PC-3 (cell line): ENCODE results near the gene SLC46A2. TPM values are rescaled to one million over a fixed set of nuclear protein-coding genes. Genes with fewer than 3 reads are reported as not detected.

ENCODE experiments used
- ATAC-seq: fragments of 200-7000 bp; cut with Tn5 transposase; 2 replicates; pipeline ENCODE4 v1.9.1; 2020; ENCODE audit warnings: mild to moderate bottlenecking, moderate library complexity
- BruUV-seq: library from RNA; stranded (reverse); fragments of 400-500 nt; replicated peaks from 2 replicates; lab custom pipeline; 2021; lab: Mats Ljungman, UMichigan
- CTCF ChIA-PET: fragments of 300-600 bp; sonication (Branson Sonifier 250); formaldehyde crosslinking; loops from one replicate; lab custom pipeline; 2022; ENCODE audit warnings: antibody characterized with exemption; lab: Charles Lee
- POLR2A ChIA-PET: fragments of 300-600 bp; sonication (Branson Sonifier 250); formaldehyde crosslinking; loops from one replicate; lab custom pipeline; 2022; ENCODE audit warnings: antibody characterized with exemption; ENCODE audit not compliant: unreplicated experiment; lab: Charles Lee
- DNase-seq: peaks from one replicate; pipeline ENCODE4 v3.0.0-alpha.2; 2015
- H2AFZ ChIP-seq: fragments of 300-600 bp; sonication (generic); 2 replicates; pipeline ENCODE4 v1.6.0; 2016; ENCODE audit warnings: antibody characterized with exemption, low read length
- H3F3A ChIP-seq: fragments of 300-600 bp; sonication (generic); one replicate; pipeline ENCODE4 v1.6.0; 2017; ENCODE audit warnings: antibody characterized with exemption, low read length, control low read depth, mild to moderate bottlenecking; ENCODE audit not compliant: unreplicated experiment
- H3K27ac ChIP-seq: fragments of 300-600 bp; sonication (generic); 2 replicates; pipeline ENCODE4 v1.5.1; 2016; ENCODE audit warnings: mild to moderate bottlenecking, low read length
- H3K27me3 ChIP-seq: fragments of 300-600 bp; sonication (generic); 2 replicates; pipeline ENCODE4 v1.6.1; 2016; ENCODE audit warnings: low read length, mixed read lengths
- H3K36me3 ChIP-seq: fragments of 300-600 bp; sonication (generic); 2 replicates; pipeline ENCODE4 v1.6.1; 2016; ENCODE audit warnings: low read depth, mixed run types, low read length, mixed read lengths
- H3K4me1 ChIP-seq: fragments of 300-600 bp; sonication (generic); 2 replicates; pipeline ENCODE4 v1.5.1; 2016; ENCODE audit warnings: low read length; ENCODE audit not compliant: insufficient read depth
- H3K4me2 ChIP-seq: fragments of 300-600 bp; sonication (generic); 2 replicates; pipeline ENCODE4 v1.6.0; 2016; ENCODE audit warnings: low read length
- H3K4me3 ChIP-seq: fragments of 300-600 bp; sonication (generic); 2 replicates; pipeline ENCODE4 v1.5.1; 2016; ENCODE audit warnings: mild to moderate bottlenecking, low read length, mixed read lengths
- H3K79me2 ChIP-seq: fragments of 300-600 bp; sonication (generic); 2 replicates; pipeline ENCODE4 v1.6.1; 2017; ENCODE audit warnings: low read length, mixed read lengths
- H3K9ac ChIP-seq: fragments of 300-600 bp; sonication (generic); 2 replicates; pipeline ENCODE4 v1.6.0; 2016; ENCODE audit warnings: mild to moderate bottlenecking, low read length
- H3K9me2 ChIP-seq: fragments of 300-600 bp; sonication (generic); replicated peaks from 2 replicates; pipeline ENCODE4 v1.6.1; 2016; ENCODE audit warnings: mixed run types, low read length, mixed read lengths
- H3K9me3 ChIP-seq: fragments of 300-600 bp; sonication (generic); 2 replicates; pipeline ENCODE4 v1.6.1; 2016; ENCODE audit warnings: low read length, mixed read lengths
- H4K20me1 ChIP-seq: fragments of 300-600 bp; sonication (generic); 2 replicates; pipeline ENCODE4 v1.6.1; 2016; ENCODE audit warnings: low read length, mixed read lengths
- CTCF ChIP-seq: fragments of 300-600 bp; sonication (generic); conservative IDR thresholded peaks from 2 replicates; pipeline ENCODE4 v1.5.1; 2017; ENCODE audit warnings: antibody characterized with exemption, low read depth, mild to moderate bottlenecking, low read length
- EZH2 ChIP-seq: fragments of 300-600 bp; sonication (generic); IDR thresholded peaks from one replicate; pipeline ENCODE4 v1.6.1; 2017; ENCODE audit warnings: antibody characterized with exemption, mild to moderate bottlenecking, low read length; ENCODE audit not compliant: unreplicated experiment
- EZH2phosphoT487 ChIP-seq: fragments of 300-600 bp; sonication (generic); IDR thresholded peaks from 2 replicates; pipeline ENCODE4 v1.6.1; 2018; ENCODE audit warnings: mild to moderate bottlenecking, antibody characterized with exemption, low read length, borderline replicate concordance
- intact Hi-C: fragments of 100-400 bp; cut with micrococcal nuclease; formaldehyde crosslinking; loops from 2 replicates; pipeline ENCODE4 v1.9.0; 2023
- total RNA-seq: library from RNA; depleted of rRNA; stranded (reverse); fragments of >200 nt; gene quantifications from 2 replicates; pipeline ENCODE4 v1.2.3, GENCODE V29; 2014

Gene SLC46A2
- total RNA-seq, 1 experiment from 2014 or later: not detected

- ChIA-PET POLR2A (no interaction called here), CTCF (no interaction called here)
- Histone ChIP-seq H3K79me2 (no peaks in the 10 kb centered on the region), H2AFZ (no peak overlapping the region), H3F3A (no peaks in the 10 kb centered on the region), H4K20me1 (no peaks in the 10 kb centered on the region), H3K27ac (no peak overlapping the region), H3K4me3 (no peak overlapping the region), H3K9me2 (no peaks in the 10 kb centered on the region), H3K36me3 (no peaks in the 10 kb centered on the region), H3K4me1 (peaks cover 17% of the 10 kb centered on the region), H3K9ac (no peak overlapping the region), H3K9me3 (no peaks in the 10 kb centered on the region), H3K27me3 (no peaks in the 10 kb centered on the region), H3K4me2 (no peak overlapping the region)
- no peak for ATAC-seq
- intact Hi-C loops: no loop called here
- BruUV-seq: no TSS peak
- TF ChIP-seq CTCF (no peak), EZH2phosphoT487 (no peak), EZH2 (no peak)
- no peak for DNase-seq
Measured at GRCh38 chr9:112913326-112913725, 22.6 kb upstream of the SLC46A2 start.

- ChIA-PET POLR2A (no interaction called here), CTCF (no interaction called here)
- Histone ChIP-seq H3K9me2 (no peaks in the 10 kb centered on the region), H3K4me2 (no peak overlapping the region), H3K4me3 (no peak overlapping the region), H3K9me3 (no peaks in the 10 kb centered on the region), H3K4me1 (peaks cover 11% of the 10 kb centered on the region), H3F3A (no peaks in the 10 kb centered on the region), H3K27ac (no peak overlapping the region), H3K36me3 (no peaks in the 10 kb centered on the region), H2AFZ (no peak overlapping the region), H3K27me3 (no peaks in the 10 kb centered on the region), H4K20me1 (no peaks in the 10 kb centered on the region), H3K9ac (no peak overlapping the region), H3K79me2 (no peaks in the 10 kb centered on the region)
- no TSS peak for BruUV-seq
- intact Hi-C loops: no loop called here
- TF ChIP-seq EZH2 (no peak), CTCF (no peak), EZH2phosphoT487 (no peak)
- DNase-seq (no peak), ATAC-seq (no peak)
Measured at GRCh38 chr9:112912636-112913035, 22.0 kb upstream of the SLC46A2 start.

GRCh38 chr9:112911736-112912135 lies 21.1 kb upstream of the SLC46A2 start:
- no peak overlapping the region for H3K9ac ChIP-seq
- no peaks in the 10 kb centered on the region for H3K79me2 ChIP-seq
- no peaks in the 10 kb centered on the region for H3K9me2 ChIP-seq
- H3K27me3 ChIP-seq: no peaks in the 10 kb centered on the region
- no peak overlapping the region for H3K4me2 ChIP-seq
- TF ChIP-seq CTCF (no peak), EZH2phosphoT487 (no peak), EZH2 (no peak)
- H4K20me1 ChIP-seq: no peaks in the 10 kb centered on the region
- peaks cover 3% of the 10 kb centered on the region for H3K4me1 ChIP-seq
- no peak for ATAC-seq
- no peaks in the 10 kb centered on the region for H3F3A ChIP-seq
- no peak overlapping the region for H3K27ac ChIP-seq
- intact Hi-C loops: no loop called here
- H3K4me3 ChIP-seq: no peak overlapping the region
- H3K36me3 ChIP-seq: no peaks in the 10 kb centered on the region
- ChIA-PET POLR2A (no interaction called here), CTCF (interaction anchor here (0.6 kb wide), 1 partner anchor 32 kb away, joined by 4 read pairs; no protein-coding TSS in a partner anchor)
- no peak for DNase-seq
- no TSS peak for BruUV-seq
- H2AFZ ChIP-seq: no peak overlapping the region
- no peaks in the 10 kb centered on the region for H3K9me3 ChIP-seq
